KMS-11 (cell line): Measurements from ENCODE around the gene IL9R.
"Not testable (repeated sequence)": the region's sequence is repeated elsewhere in the genome, so short reads cannot be mapped to it uniquely, and the experiment has no call there.

Experiments
- H2AFZ ChIP-seq: fragments of 200-600 bp; sonication (generic); 2 replicates; pipeline ENCODE4 v1.6.1; 2016; ENCODE audit warnings: antibody characterized with exemption, mixed run types, low read depth
- H3K27ac ChIP-seq: fragments of 200-600 bp; sonication (generic); 2 replicates; pipeline ENCODE4 v1.6.1; 2016; ENCODE audit warnings: mild to moderate bottlenecking, mixed run types
- H3K27me3 ChIP-seq: fragments of 200-600 bp; sonication (generic); 2 replicates; pipeline ENCODE4 v1.6.1; 2017; ENCODE audit warnings: mild to moderate bottlenecking, low read depth, mixed run types, moderate library complexity; ENCODE audit not compliant: insufficient read depth
- H3K36me3 ChIP-seq: fragments of 200-600 bp; sonication (generic); 2 replicates; pipeline ENCODE4 v1.6.1; 2017; ENCODE audit warnings: mild to moderate bottlenecking, mixed run types; ENCODE audit not compliant: insufficient read depth
- H3K4me1 ChIP-seq: fragments of 200-600 bp; sonication (generic); 2 replicates; pipeline ENCODE4 v1.6.1; 2016; ENCODE audit warnings: mild to moderate bottlenecking, low read depth, mixed run types; ENCODE audit not compliant: poor library complexity, severe bottlenecking
- H3K4me2 ChIP-seq: fragments of 200-600 bp; sonication (generic); 2 replicates; pipeline ENCODE4 v1.7.0; 2016; ENCODE audit warnings: mild to moderate bottlenecking, mixed run types
- H3K4me3 ChIP-seq: fragments of 200-600 bp; sonication (generic); IDR thresholded peaks from 2 replicates; pipeline ENCODE4 v1.6.1; 2017; ENCODE audit warnings: low read depth, low read length, mixed read lengths; ENCODE audit not compliant: insufficient read depth
- H3K79me2 ChIP-seq: fragments of 200-600 bp; sonication (generic); 2 replicates; pipeline ENCODE4 v1.6.1; 2016; ENCODE audit warnings: low read depth, mixed run types; ENCODE audit not compliant: insufficient read depth
- H3K9ac ChIP-seq: fragments of 200-600 bp; sonication (generic); 2 replicates; pipeline ENCODE4 v1.6.1; 2016; ENCODE audit warnings: mild to moderate bottlenecking, mixed run types
- H4K20me1 ChIP-seq: fragments of 200-600 bp; sonication (generic); 2 replicates; pipeline ENCODE4 v1.6.1; 2016; ENCODE audit warnings: mild to moderate bottlenecking, mixed run types; ENCODE audit not compliant: insufficient read depth
- TF ChIP-seq, protein P1 (sequence below): fragments of 200-600 bp; sonication (generic); conservative IDR thresholded peaks from 2 replicates; pipeline ENCODE4 v1.6.1; 2017; ENCODE audit warnings: low read depth, mild to moderate bottlenecking, antibody characterized with exemption, low read length, moderate library complexity, mixed read lengths

IL9R gene

DNA sequence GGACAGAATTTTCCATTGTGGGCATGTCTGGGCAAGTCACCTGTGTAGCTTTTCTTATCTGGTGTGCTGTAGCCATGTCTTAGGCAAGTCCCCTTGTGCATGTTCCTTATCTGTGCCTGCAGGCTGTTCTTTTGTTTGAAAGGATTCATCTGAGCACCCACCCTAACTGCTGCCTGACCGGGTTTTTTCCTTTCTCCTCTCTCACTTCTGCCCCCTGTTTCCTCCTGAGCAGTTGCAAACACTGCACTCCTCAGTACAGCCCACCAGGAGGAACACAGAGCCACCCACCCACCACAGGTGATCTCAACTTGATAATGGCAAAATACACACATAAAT lies 29.2 kb upstream of the IL9R start:
- Histone ChIP-seq H3K4me3 (no peak overlapping the region), H3K36me3 (no peaks in the 10 kb centered on the region), H3K79me2 (no peaks in the 10 kb centered on the region), H3K27me3 (no peaks in the 10 kb centered on the region), H3K4me2 (no peak overlapping the region), H2AFZ (no peak overlapping the region), H3K27ac (no peak overlapping the region), H4K20me1 (no peaks in the 10 kb centered on the region), H3K4me1 (no peaks in the 10 kb centered on the region), H3K9ac (no peak overlapping the region)
- TF ChIP-seq, protein P1, sequence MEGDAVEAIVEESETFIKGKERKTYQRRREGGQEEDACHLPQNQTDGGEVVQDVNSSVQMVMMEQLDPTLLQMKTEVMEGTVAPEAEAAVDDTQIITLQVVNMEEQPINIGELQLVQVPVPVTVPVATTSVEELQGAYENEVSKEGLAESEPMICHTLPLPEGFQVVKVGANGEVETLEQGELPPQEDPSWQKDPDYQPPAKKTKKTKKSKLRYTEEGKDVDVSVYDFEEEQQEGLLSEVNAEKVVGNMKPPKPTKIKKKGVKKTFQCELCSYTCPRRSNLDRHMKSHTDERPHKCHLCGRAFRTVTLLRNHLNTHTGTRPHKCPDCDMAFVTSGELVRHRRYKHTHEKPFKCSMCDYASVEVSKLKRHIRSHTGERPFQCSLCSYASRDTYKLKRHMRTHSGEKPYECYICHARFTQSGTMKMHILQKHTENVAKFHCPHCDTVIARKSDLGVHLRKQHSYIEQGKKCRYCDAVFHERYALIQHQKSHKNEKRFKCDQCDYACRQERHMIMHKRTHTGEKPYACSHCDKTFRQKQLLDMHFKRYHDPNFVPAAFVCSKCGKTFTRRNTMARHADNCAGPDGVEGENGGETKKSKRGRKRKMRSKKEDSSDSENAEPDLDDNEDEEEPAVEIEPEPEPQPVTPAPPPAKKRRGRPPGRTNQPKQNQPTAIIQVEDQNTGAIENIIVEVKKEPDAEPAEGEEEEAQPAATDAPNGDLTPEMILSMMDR: no peak

- H3K27ac ChIP-seq: no peak overlapping the region
- no peaks in the 10 kb centered on the region for H3K27me3 ChIP-seq
- H3K36me3 ChIP-seq: no peaks in the 10 kb centered on the region
- H2AFZ ChIP-seq: no peak overlapping the region
- no peaks in the 10 kb centered on the region for H3K4me1 ChIP-seq
- no peaks in the 10 kb centered on the region for H3K79me2 ChIP-seq
- no peak overlapping the region for H3K4me3 ChIP-seq
- TF ChIP-seq, protein P1: no peak
- no peak overlapping the region for H3K4me2 ChIP-seq
- no peaks in the 10 kb centered on the region for H4K20me1 ChIP-seq
- no peak overlapping the region for H3K9ac ChIP-seq
These were observed 28.7 kb upstream of the IL9R start for GRCh38 chrX:155968791-155969190.

DNA sequence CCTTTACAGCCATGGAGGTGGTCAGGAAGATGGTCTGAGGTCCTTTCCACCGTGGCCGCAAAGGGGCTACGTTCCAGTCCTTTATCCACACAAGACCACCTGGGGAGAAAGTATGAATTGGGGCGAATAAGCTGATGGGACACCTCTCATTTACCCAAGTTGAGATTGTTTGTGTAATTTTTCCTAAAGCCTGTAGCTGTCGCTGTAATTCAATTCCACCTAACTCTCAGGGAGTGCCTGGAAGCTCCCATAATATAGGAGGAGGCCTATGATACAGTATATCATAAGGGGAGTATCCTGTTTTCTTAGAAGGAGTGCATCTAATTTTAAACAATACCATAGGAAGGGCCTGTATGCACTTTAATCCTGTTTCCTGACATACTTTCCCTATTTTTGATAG lies 25.8 kb upstream of the IL9R start:
- not testable (repeated sequence) for H4K20me1 ChIP-seq, H3K4me2 ChIP-seq, H3K4me1 ChIP-seq, H2AFZ ChIP-seq, H3K79me2 ChIP-seq, H3K36me3 ChIP-seq, H3K27ac ChIP-seq, H3K27me3 ChIP-seq, H3K4me3 ChIP-seq, H3K9ac ChIP-seq

DNA sequence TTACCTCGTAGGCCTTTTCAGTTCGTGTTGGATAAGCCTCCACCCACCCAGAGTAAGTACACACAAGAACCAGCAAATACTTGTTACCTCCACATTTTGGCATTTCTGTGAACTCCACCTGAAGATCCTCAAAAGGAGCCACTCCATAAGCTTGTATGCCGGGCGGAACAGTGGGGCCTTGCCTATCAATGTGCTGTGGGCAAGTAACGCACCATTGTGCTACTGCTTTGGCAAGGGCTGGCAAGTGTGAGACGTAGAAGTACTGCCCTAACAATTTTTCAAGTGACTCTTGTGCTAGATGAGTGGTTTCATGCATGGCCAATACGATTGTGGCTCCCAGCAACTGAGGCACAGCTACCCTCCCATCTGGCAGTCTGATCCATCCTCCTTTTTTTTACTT lies 25.3 kb upstream of the IL9R start:
- not testable (repeated sequence) for H3K4me2 ChIP-seq, H4K20me1 ChIP-seq, H3K27me3 ChIP-seq, H2AFZ ChIP-seq, H3K27ac ChIP-seq, H3K4me3 ChIP-seq, H3K36me3 ChIP-seq, H3K4me1 ChIP-seq, H3K79me2 ChIP-seq, H3K9ac ChIP-seq

DNA sequence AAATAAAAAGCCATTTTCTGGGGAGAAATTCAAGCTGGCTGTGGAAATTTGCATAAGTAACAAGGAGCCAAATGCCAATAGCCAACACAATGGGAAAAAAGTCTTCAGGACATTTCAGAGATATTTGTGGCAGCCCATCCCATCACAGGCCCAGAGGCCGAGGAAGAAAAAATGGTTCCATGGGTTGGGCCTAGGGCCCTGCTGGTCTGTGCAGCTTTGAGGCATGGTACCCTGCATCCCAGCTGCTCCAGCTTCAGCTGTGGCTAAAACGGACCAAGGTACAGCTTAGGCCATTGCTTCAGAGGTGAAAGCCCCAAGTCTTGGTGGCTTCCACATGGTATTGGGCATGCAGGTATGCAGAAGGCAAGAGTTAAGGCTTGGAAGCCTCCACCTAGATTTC lies 14.2 kb upstream of the IL9R start:
- H3K36me3 ChIP-seq: no peaks in the 10 kb centered on the region
- H3K4me1 ChIP-seq: no peaks in the 10 kb centered on the region
- H3K79me2 ChIP-seq: no peaks in the 10 kb centered on the region
- no peaks in the 10 kb centered on the region for H4K20me1 ChIP-seq
- H3K4me3 ChIP-seq: no peak overlapping the region
- no peaks in the 10 kb centered on the region for H3K27me3 ChIP-seq
- no peak overlapping the region for H3K9ac ChIP-seq
- no peak overlapping the region for H3K27ac ChIP-seq
- H3K4me2 ChIP-seq: no peak overlapping the region
- TF ChIP-seq, protein P1: no peak
- H2AFZ ChIP-seq: no peak overlapping the region
